ENCODE data around the gene RAB40AL. TPM values are rescaled to one million over a fixed set of nuclear protein-coding genes. Genes with fewer than 3 reads are reported as not detected.

The RAB40AL gene
- total RNA-seq, 1 donor, result 0.99 TPM

DNA sequence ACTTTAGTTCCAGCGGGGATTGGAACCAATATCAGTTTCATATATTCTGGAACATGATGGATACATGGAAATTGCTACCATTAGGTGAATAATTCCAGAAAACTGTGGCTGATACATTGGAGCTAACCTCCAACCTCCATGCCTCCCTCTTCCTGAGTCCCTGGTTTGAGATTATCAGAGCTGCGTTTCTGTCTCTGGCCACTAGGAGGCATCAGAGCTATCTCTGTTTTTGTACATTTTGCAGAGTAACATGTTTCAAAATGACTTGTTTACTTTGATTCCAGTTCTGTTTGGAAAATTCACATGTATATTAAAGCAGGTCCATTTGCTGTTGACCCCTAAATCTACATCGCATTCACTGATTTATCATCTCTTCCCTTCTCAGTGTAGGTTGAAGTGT is 2.4 kb upstream of the RAB40AL start:
- TF ChIP-seq, protein P1, sequence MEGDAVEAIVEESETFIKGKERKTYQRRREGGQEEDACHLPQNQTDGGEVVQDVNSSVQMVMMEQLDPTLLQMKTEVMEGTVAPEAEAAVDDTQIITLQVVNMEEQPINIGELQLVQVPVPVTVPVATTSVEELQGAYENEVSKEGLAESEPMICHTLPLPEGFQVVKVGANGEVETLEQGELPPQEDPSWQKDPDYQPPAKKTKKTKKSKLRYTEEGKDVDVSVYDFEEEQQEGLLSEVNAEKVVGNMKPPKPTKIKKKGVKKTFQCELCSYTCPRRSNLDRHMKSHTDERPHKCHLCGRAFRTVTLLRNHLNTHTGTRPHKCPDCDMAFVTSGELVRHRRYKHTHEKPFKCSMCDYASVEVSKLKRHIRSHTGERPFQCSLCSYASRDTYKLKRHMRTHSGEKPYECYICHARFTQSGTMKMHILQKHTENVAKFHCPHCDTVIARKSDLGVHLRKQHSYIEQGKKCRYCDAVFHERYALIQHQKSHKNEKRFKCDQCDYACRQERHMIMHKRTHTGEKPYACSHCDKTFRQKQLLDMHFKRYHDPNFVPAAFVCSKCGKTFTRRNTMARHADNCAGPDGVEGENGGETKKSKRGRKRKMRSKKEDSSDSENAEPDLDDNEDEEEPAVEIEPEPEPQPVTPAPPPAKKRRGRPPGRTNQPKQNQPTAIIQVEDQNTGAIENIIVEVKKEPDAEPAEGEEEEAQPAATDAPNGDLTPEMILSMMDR (IDR thresholded peaks at IDR 0.05; ENCODE audit: insufficient read depth, low read length), result peak; percentile 77
- DNase-seq (ENCODE audit: low read depth), result peak; percentile 37
- H3K4me3 ChIP-seq (ENCODE audit: low read depth, low read length), result no peak overlapping the region

DNA sequence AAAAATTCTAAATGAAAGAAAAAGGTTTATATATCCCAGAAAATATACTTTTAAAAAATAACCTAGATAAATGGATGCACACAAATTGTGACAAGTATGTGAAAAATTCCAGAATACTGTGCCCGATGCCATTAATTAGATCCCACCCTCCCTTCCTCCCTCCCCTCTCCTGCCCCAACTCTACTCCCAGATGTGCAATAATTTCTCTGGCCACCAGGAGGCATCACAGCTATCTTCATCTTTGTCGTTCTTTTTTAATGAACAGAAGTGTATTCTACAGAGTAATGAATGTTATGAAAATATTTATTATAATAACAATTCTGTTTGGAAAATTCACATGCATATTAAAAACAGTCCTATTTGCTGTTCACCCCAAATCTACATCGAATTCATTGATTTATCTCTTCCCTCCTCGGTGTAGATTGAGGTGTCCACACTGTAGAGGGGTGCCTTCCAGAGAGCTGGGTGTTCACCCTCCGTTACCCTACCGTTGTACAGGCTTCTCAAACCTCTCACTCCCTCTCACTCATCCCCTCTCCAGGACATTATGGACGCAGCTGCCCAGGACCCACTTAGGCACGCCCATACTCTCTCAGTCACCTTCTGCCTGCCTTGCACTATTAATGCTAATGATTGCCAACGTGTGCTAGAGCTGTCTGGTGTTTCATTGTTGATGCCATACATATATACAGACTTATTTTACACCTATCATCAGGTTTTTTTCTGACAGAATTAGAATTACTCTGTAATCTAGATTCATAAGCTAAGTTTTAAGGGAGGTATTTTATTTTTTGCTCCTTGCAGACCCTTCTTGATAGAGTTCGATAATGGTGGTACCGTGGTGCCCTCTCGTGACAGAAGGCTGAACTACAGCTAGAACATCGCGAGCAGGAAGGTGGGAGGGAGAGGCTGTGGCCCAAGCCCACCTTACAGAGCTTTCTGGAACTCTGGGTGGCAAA is 14.1 kb downstream of the RAB40AL start:
- DNase-seq (ENCODE audit: low read depth), result peak; percentile 51
- H3K4me3 ChIP-seq (ENCODE audit: low read depth, low read length), result no peak overlapping the region
- TF ChIP-seq, protein P1 (IDR thresholded peaks at IDR 0.05; ENCODE audit: insufficient read depth, low read length), result peak; percentile 79

DNA sequence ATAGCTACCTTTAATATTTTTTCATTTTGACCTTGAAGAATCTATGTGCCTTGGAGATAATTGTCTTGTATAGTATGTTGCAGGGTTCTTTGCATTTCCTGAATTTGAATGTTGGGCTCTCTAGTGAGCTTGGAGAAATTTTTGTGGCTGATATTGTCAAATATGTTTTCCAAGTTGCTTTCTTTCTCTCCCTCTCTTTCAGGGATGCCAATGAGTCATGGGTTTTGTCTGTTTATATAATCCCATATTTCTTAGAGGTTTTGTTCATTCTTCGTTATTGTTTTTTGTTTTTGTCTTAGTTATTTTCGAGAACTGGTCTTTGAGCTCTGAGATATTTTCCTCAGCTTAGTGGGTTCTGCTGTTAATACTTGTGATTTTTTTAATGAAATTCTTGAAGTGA is 20.7 kb downstream of the RAB40AL start:
- peak; percentile 38 for DNase-seq (ENCODE audit: low read depth)
- no peak overlapping the region for H3K4me3 ChIP-seq (ENCODE audit: low read depth, low read length)
- TF ChIP-seq, protein P1 (IDR thresholded peaks at IDR 0.05; ENCODE audit: insufficient read depth, low read length), result no peak

DNA sequence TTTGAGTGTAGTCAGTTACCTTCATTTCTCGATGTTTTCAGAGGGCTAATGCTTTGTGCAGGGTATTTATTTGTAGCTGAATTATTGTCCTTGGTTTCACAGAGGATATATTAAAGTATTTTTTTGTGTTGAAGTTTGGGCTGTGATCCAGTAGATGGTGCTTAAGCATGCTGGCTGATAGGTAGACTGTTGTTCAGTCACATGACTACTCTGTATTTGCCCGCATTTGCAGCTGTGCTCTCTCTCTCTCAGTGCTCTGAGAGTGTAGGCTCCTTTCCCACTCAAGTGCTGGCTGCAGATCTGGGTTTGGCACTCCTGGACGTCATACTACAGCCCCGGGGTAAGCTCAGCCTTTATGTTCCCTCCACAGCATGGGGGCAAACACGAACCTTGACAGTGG is 21.7 kb downstream of the RAB40AL start:
- TF ChIP-seq, protein P1 (IDR thresholded peaks at IDR 0.05; ENCODE audit: insufficient read depth, low read length), result no peak
- no peak overlapping the region for H3K4me3 ChIP-seq (ENCODE audit: low read depth, low read length)
- DNase-seq (ENCODE audit: low read depth), result peak; percentile 5

DNA sequence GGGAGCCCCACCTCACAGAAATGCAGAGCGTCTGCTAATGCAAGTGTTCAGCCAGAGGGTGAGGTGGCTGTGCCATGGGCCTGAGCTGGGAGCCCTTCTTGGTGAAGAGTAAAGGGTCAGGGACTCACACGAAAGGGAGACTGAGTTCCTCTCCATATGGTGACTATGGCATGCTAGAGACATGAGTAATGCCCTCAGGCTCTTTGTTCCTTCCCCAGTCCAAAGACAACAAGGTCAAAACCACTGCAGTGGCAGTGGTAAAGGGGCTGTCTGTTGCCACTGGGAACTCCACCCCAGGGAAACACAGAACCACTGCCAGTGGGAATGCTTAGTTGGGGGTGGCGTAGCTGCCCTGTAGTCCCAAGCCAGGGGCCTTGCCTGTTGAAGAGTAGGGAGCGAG is 22.4 kb downstream of the RAB40AL start:
- no peak overlapping the region for H3K4me3 ChIP-seq (ENCODE audit: low read depth, low read length)
- TF ChIP-seq, protein P1 (IDR thresholded peaks at IDR 0.05; ENCODE audit: insufficient read depth, low read length), result no peak
- DNase-seq (ENCODE audit: low read depth), result peak; percentile 68

DNA sequence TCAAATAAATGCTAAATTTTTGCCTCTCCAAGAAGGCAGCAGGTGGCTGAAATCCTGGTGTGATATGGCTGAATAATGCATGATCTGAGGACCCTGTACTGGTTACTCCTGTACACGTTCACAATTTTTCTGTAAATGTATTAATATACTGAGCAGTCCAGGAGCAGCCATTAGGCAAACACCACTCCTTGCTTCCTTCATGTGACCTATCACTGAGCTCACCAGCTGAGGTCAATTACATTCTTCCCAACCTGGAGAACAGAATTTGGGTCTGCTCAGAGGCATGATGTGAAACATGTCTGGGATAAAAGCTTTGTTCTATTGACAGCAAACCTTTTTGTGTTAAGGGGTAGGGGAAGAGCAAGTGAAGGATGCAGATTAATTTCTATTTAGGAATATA is 26.9 kb downstream of the RAB40AL start:
- no peak for DNase-seq (ENCODE audit: low read depth)
- H3K4me3 ChIP-seq (ENCODE audit: low read depth, low read length), result no peak overlapping the region
- TF ChIP-seq, protein P1 (IDR thresholded peaks at IDR 0.05; ENCODE audit: insufficient read depth, low read length), result no peak
